HG03280 (cell line): ENCODE results near the gene XPC.

ENCODE experiments used
- ATAC-seq: cut with Tn5 transposase; IDR thresholded peaks from one replicate; pipeline ENCODE4 v1.9.1; 2021; ENCODE audit warnings: mild to moderate bottlenecking, moderate library complexity; ENCODE audit not compliant: unreplicated experiment

XPC gene

GRCh38 chr3:14174483-14174882 lies 3.9 kb downstream of the XPC start:
- no peak for ATAC-seq

- ATAC-seq: no peak
These were observed 5.9 kb downstream of the XPC start for GRCh38 chr3:14172496-14172895.

GRCh38 chr3:14170531-14171159 lies 7.8 kb downstream of the XPC start:
- ATAC-seq: no peak

- ATAC-seq: no peak
These were observed 8.5 kb downstream of the XPC start for GRCh38 chr3:14169871-14170270.

- ATAC-seq: no peak
These were observed 9.0 kb downstream of the XPC start for GRCh38 chr3:14169435-14169834.

- no peak for ATAC-seq
These were observed 11.4 kb downstream of the XPC start for GRCh38 chr3:14166877-14167603.

GRCh38 chr3:14162178-14162577 lies 16.2 kb downstream of the XPC start:
- ATAC-seq: no peak

GRCh38 chr3:14161282-14161681 lies 17.1 kb downstream of the XPC start:
- ATAC-seq: no peak

- ATAC-seq: no peak
These were observed 19.0 kb downstream of the XPC start for GRCh38 chr3:14159426-14159825.

- no peak for ATAC-seq
These were observed 20.0 kb downstream of the XPC start for GRCh38 chr3:14158370-14158769.

- no peak for ATAC-seq
These were observed 20.4 kb downstream of the XPC start for GRCh38 chr3:14157951-14158350.

- no peak for ATAC-seq
These were observed 21.4 kb downstream of the XPC start for GRCh38 chr3:14156843-14157561.

- no peak for ATAC-seq
These were observed 22.2 kb downstream of the XPC start for GRCh38 chr3:14156201-14156600.

GRCh38 chr3:14154895-14155440 lies 23.4 kb downstream of the XPC start:
- ATAC-seq: no peak

- no peak for ATAC-seq
These were observed 24.1 kb downstream of the XPC start for GRCh38 chr3:14154276-14154675.

- no peak for ATAC-seq
These were observed 24.7 kb downstream of the XPC start for GRCh38 chr3:14153663-14154062.

- ATAC-seq: no peak
These were observed 25.4 kb downstream of the XPC start for GRCh38 chr3:14152963-14153355.

GRCh38 chr3:14152233-14152962 lies 26.0 kb downstream of the XPC start:
- no peak for ATAC-seq

GRCh38 chr3:14151471-14152083 lies 26.8 kb downstream of the XPC start:
- no peak for ATAC-seq

- no peak for ATAC-seq
These were observed 27.7 kb downstream of the XPC start for GRCh38 chr3:14150491-14151230.
